C4-2B (cell line): Measurements from ENCODE around the gene CAMLG.
"Not testable (repeated sequence)": the region's sequence is repeated elsewhere in the genome, so short reads cannot be mapped to it uniquely, and the experiment has no call there.

ENCODE experiments used
- ZFX ChIP-seq: fragments of 450-650 bp; IDR thresholded peaks from 2 replicates; pipeline ENCODE4 v1.6.1; 2017
- TF ChIP-seq, protein P1 (sequence below): fragments of 450-650 bp; conservative IDR thresholded peaks from 2 replicates; pipeline ENCODE4 v1.5.1; 2017; ENCODE audit warnings: mild to moderate bottlenecking

- TF ChIP-seq, protein P1, sequence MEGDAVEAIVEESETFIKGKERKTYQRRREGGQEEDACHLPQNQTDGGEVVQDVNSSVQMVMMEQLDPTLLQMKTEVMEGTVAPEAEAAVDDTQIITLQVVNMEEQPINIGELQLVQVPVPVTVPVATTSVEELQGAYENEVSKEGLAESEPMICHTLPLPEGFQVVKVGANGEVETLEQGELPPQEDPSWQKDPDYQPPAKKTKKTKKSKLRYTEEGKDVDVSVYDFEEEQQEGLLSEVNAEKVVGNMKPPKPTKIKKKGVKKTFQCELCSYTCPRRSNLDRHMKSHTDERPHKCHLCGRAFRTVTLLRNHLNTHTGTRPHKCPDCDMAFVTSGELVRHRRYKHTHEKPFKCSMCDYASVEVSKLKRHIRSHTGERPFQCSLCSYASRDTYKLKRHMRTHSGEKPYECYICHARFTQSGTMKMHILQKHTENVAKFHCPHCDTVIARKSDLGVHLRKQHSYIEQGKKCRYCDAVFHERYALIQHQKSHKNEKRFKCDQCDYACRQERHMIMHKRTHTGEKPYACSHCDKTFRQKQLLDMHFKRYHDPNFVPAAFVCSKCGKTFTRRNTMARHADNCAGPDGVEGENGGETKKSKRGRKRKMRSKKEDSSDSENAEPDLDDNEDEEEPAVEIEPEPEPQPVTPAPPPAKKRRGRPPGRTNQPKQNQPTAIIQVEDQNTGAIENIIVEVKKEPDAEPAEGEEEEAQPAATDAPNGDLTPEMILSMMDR = not testable (repeated sequence)
- TF ChIP-seq ZFX = not testable (repeated sequence)
Observed at GRCh38 chr5:134690144-134690543, 48.2 kb upstream of the CAMLG start.
